ENCODE results near the gene MRPL12.

MRPL12 gene

DNA sequence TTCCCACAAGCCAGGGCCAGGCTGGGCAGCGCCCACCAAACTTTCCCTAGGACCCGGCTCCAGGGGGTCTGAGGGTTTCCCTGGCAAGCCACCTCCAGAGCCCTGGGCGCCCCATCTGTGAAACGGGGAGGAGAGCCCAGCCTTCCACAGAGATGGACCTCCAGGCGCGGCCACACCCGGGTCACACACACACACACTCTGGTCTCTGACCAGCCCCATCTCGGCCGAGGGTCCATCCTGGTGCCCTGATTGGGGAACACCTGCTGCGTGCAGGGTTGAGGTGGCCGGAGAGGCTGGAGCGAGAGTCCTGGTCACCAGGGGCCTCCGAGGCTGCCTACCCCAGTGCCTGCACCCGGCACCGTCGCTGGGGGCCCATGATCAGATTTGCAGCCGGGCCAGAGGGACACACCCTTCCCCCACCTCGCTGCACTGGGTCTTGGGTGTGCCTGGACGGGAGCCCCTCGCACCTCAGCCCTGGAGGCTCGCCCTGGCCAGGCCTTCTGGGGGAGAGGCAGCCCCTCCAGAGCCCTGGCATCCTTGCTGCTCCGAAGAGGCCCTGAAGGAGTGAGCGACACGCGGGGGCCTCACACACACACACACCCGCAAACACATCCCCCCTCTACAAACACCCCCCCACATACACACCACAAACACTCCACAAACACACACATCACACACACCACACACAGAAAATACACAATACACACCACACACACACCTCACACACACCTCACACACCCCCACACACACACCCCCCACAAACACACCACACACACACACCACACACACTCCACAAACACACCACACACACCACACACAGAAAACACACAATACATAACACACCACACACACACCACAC, 38.7 kb downstream of the MRPL12 start:
- DNase-seq = no peak

All from eye (tissue), 1 donor.